ENCODE data around the gene PFN3.

PFN3 gene

GRCh38 chr5:177354711-177355110 is 45.8 kb downstream of the PFN3 start:
- Mint-ChIP-seq H3K36me3 (peaks cover 3 to 8% of the 10 kb centered on the region in 2 donors), H3K4me3 (no peak overlapping the region), H3K4me1 (peaks cover 43 to 80% of the 10 kb centered on the region in 2 donors), H3K27ac (no peak overlapping the region), H3K27me3 (no peaks in the 10 kb centered on the region), H3K9me3 (no peaks in the 10 kb centered on the region)
- no peak for ATAC-seq (replicated peaks)
- DNase-seq, result no peak

DNA sequence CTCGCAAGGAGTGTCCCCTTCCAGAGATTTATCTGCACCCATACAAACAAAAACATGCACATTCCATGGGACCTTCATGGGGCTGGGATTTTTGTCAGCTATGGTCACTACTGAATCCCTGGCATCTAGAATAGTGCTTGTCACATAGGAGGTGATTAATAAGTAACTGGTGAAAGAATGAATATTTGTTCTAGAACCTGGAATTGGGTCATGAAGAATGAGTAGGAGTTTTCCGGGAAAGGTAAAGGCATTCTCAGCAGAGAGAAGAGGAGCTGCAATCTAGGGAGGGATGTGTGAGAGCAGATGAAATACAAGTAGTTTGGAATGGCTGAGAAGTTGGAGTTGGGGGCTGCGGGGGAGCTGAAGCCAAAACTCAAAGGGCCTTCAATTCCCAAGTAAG is 46.2 kb downstream of the PFN3 start:
- no peak for ATAC-seq (replicated peaks)
- no peaks in the 10 kb centered on the region for H3K9me3 Mint-ChIP-seq
- no peaks in the 10 kb centered on the region for H3K27me3 Mint-ChIP-seq
- H3K27ac Mint-ChIP-seq, result no peak overlapping the region
- H3K36me3 Mint-ChIP-seq, result peaks cover 6 to 10% of the 10 kb centered on the region in 2 donors
- peaks cover 41 to 80% of the 10 kb centered on the region in 2 donors for H3K4me1 Mint-ChIP-seq
- no peak for DNase-seq
- H3K4me3 Mint-ChIP-seq, result no peak overlapping the region

- ATAC-seq (replicated peaks) (no peak), DNase-seq (no peak)
- peaks cover 35 to 73% of the 10 kb centered on the region in 2 donors for H3K4me1 Mint-ChIP-seq
- H3K4me3 Mint-ChIP-seq, result no peak overlapping the region
- H3K27ac Mint-ChIP-seq, result no peak overlapping the region
- H3K9me3 Mint-ChIP-seq, result no peaks in the 10 kb centered on the region
- H3K27me3 Mint-ChIP-seq, result no peaks in the 10 kb centered on the region
- H3K36me3 Mint-ChIP-seq, result peaks cover 10 to 11% of the 10 kb centered on the region in 2 donors
These were observed 47.4 kb downstream of the PFN3 start for GRCh38 chr5:177353093-177353492.

DNA sequence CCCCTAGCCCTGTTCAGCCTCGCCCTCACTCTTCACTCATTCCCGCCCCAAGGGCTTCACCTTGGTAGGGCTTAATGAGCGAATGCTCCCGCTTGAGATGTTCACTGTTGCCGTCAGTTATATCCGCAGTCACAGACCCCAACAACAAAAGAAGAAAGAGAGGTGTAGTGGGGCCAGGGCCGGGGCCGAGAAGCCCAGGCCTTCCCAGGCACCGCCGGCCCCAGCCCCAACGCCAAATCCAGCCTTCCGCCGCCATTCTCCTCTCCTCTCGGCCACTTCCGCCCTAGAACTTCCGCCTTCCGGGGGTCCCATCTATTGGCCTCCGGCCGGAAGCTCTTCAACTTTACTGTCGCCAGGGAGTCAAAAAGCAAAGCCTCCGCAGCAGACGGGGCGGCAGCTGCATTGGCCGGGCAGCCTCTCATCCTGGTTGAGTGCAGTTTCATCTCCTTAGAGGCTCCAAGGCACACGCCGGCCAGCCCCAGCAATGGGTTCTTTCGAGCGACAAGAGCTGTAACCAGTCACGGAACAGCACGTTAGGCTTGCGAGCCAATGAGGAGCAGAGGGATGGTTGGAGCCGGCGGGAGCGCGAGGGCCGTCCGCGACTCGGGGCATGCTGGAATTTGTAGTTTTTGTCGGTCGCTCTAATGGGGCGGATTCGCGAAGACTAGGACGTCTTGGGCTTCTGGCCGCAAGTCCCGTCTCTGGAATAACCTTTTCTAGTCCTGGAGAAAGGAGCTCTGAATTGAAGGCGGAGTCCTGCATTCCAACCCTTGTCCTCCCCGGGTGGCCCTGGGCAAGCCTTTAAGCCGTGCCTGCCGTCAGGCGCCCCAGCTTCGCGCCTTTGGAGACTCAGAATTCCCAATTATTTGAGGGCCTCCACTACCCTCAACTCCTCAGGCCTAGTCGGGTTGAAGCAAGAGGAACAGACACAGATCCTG is 48.8 kb downstream of the PFN3 start, which contains the start of gene LMAN2:
Gene LMAN2, minus strand, starts transcription at position 277 of the 938 bp plus-strand sequence. Its CDS starts 21 bp downstream, at position 256.
- Mint-ChIP-seq H3K27ac (peak within 1 kb of the TSS; percentile 100), H3K4me3 (peak within 1 kb of the TSS; percentile 92 to 97), H3K4me1 (peaks cover 29 to 69% of the 10 kb centered on the region in 2 donors), H3K27me3 (no peaks in the 10 kb centered on the region), H3K9me3 (no peaks in the 10 kb centered on the region), H3K36me3 (peaks cover 10 to 15% of the 10 kb centered on the region in 2 donors)
- DNase-seq, result peak; percentile 92
- ATAC-seq (replicated peaks), result peak; percentile 98

DNA sequence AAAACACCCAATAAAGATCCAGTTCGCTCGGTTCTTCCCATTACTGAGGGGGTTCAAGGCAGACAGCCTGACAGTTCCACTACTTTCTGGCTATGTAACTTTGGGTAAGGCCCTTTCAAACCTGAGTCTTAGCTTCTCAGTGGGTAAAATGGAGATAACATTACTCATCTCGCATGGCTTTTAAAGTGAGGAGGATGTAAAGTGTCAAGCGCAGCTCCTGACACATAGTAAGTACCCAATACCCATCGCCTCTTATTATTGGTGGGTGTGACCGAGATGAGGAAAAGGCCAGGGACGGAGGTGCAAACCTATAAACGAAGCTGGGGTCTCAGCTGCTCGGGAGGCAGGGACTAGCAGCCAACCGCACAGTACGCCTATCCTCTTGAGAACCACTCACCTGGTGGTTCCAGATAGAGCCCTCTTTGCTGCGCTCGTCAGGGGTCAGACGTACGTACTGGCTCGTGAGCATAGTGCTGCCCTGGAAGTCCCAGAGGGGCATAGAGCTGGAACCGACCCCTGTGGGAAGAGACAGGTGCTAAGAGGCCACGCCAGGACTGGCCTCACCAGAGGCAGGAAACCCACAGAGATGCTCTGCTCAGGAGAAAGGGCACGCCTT is 49.6 kb downstream of the PFN3 start:
- no peaks in the 10 kb centered on the region for H3K9me3 Mint-ChIP-seq
- ATAC-seq (replicated peaks), result no peak
- no peak for DNase-seq
- H3K4me1 Mint-ChIP-seq, result peaks cover 26 to 63% of the 10 kb centered on the region in 2 donors
- H3K27me3 Mint-ChIP-seq, result no peaks in the 10 kb centered on the region
- peak overlapping the region; percentile 92 to 97 for H3K4me3 Mint-ChIP-seq
- peaks cover 10 to 19% of the 10 kb centered on the region in 2 donors for H3K36me3 Mint-ChIP-seq
- H3K27ac Mint-ChIP-seq, result peak overlapping the region; percentile 100

All from stimulated activated naive B cell treated with anti-CD40 and anti-IgM and Interleukin-4, amounts not matched to agents 10 μg/mL and 1 μg/mL and 100 μg/mL, for 72 hours (primary cell).